Ishikawa (cell line): Measurements from ENCODE around the gene SINHCAF.

Experiments
- CEBPB ChIP-seq: IDR thresholded peaks from 2 replicates; pipeline ENCODE4 v1.6.1; 2012
- CREB1 ChIP-seq: IDR thresholded peaks from 2 replicates; pipeline ENCODE4 v1.6.1; 2012; ENCODE audit warnings: low read depth
- EGR1 ChIP-seq: IDR thresholded peaks from 2 replicates; pipeline ENCODE4 v1.6.1; 2012
- EP300 ChIP-seq: IDR thresholded peaks from 2 replicates; pipeline ENCODE4 v1.6.1; 2012; ENCODE audit warnings: borderline replicate concordance
- FOXM1 ChIP-seq: IDR thresholded peaks from 2 replicates; pipeline ENCODE4 v1.6.1; 2012; ENCODE audit warnings: low read depth, borderline replicate concordance
- MAX ChIP-seq: IDR thresholded peaks from 2 replicates; pipeline ENCODE4 v1.6.1; 2012
- NFIC ChIP-seq: IDR thresholded peaks from 2 replicates; pipeline ENCODE4 v1.6.1; 2012
- RAD21 ChIP-seq: IDR thresholded peaks from 2 replicates; pipeline ENCODE4 v1.6.1; 2012; ENCODE audit warnings: low read depth
- TAF1 ChIP-seq: IDR thresholded peaks from 2 replicates; pipeline ENCODE4 v1.6.1; 2012; ENCODE audit warnings: low read depth, mild to moderate bottlenecking
- TCF12 ChIP-seq: IDR thresholded peaks from 2 replicates; pipeline ENCODE4 v1.6.1; 2012; ENCODE audit warnings: low read depth
- TEAD4 ChIP-seq: IDR thresholded peaks from 2 replicates; pipeline ENCODE4 v1.6.1; 2012
- USF1 ChIP-seq: IDR thresholded peaks from 2 replicates; pipeline ENCODE4 v1.6.1; 2012
- YY1 ChIP-seq: IDR thresholded peaks from 2 replicates; pipeline ENCODE4 v1.6.1; 2012; ENCODE audit warnings: low read depth
- TF ChIP-seq, protein P1 (sequence below): IDR thresholded peaks from 2 replicates; pipeline ENCODE4 v1.6.1; 2012; ENCODE audit warnings: low read depth, mild to moderate bottlenecking

DNA sequence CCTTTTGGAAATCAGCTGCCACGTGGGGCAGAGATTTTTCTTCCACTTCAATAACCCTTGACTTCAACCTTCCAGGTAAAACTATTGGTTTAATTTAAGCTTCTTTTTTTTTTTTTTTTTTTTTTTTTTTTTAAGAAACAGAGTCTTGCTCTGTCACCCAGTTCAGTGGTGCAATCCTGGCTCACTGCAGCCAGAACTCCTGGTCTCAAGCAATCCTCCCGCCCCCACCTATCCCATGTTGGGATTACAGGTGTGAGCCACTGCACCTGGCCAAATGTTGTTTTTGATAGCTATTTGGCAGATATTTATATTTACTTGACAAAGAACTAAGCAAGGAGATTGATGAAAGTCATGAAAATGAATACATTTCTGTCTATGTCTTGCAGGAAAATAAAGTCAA, 65.1 kb downstream of the SINHCAF start:
- no peak for TF ChIP-seq EP300
- no peak for TF ChIP-seq YY1
- no peak for TF ChIP-seq CREB1
- TF ChIP-seq TAF1: no peak
- TF ChIP-seq TEAD4: no peak
- TF ChIP-seq USF1: no peak
- no peak for TF ChIP-seq NFIC
- TF ChIP-seq RAD21: no peak
- TF ChIP-seq, protein P1, sequence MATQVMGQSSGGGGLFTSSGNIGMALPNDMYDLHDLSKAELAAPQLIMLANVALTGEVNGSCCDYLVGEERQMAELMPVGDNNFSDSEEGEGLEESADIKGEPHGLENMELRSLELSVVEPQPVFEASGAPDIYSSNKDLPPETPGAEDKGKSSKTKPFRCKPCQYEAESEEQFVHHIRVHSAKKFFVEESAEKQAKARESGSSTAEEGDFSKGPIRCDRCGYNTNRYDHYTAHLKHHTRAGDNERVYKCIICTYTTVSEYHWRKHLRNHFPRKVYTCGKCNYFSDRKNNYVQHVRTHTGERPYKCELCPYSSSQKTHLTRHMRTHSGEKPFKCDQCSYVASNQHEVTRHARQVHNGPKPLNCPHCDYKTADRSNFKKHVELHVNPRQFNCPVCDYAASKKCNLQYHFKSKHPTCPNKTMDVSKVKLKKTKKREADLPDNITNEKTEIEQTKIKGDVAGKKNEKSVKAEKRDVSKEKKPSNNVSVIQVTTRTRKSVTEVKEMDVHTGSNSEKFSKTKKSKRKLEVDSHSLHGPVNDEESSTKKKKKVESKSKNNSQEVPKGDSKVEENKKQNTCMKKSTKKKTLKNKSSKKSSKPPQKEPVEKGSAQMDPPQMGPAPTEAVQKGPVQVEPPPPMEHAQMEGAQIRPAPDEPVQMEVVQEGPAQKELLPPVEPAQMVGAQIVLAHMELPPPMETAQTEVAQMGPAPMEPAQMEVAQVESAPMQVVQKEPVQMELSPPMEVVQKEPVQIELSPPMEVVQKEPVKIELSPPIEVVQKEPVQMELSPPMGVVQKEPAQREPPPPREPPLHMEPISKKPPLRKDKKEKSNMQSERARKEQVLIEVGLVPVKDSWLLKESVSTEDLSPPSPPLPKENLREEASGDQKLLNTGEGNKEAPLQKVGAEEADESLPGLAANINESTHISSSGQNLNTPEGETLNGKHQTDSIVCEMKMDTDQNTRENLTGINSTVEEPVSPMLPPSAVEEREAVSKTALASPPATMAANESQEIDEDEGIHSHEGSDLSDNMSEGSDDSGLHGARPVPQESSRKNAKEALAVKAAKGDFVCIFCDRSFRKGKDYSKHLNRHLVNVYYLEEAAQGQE: no peak
- TF ChIP-seq TCF12: no peak
- TF ChIP-seq MAX: no peak
- TF ChIP-seq EGR1: no peak
- TF ChIP-seq CEBPB: no peak
- no peak for TF ChIP-seq FOXM1
